ENCODE measurements around the gene CFAP410.

- TF ChIP-seq CTCF (IDR thresholded peaks at IDR 0.05; ENCODE audit: extremely low read depth in 1 of 2, insufficient read depth in 1 of 2, low read depth in 1 of 2, low read length in 2 of 2) (no peak), MYC (IDR thresholded peaks at IDR 0.05; ENCODE audit: low read depth, low read length) (no peak), POLR2A (IDR thresholded peaks at IDR 0.05; ENCODE audit: low read depth, low read length) (no peak)
These were observed 43.1 kb downstream of the CFAP410 start for GRCh38 chr21:44296103-44296519.

Measured in endothelial cell of umbilical vein (primary cell).